ENCODE measurements around the gene HRAS.
"Not testable (repeated sequence)": the region's sequence is repeated elsewhere in the genome, so short reads cannot be mapped to it uniquely, and the experiment has no call there.

HRAS gene

GRCh38 chr11:535519-536454, at the start of gene HRAS:
HRAS (minus strand) TSS chr11:535576.
- peak; percentile 96 for DNase-seq

DNA sequence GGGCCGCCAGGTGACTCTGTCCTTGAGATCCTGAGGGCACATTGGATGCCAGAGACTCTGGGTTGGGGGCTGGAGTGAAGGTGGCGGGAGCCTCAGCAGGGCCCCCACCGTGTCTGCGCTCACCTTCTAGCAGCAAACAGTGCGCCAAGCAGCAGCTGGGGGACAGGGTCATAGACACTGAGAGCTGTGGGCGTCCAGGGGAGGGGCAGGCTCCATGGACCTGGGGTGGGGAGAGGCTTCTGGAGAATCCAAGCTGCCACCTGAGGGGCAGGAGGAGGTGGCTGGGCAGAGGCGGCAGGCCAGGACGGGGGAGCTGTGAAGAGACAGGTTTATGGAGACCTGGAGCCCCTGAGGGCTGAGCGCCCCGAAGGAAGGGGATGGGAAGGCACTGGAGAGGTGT, 48.9 kb upstream of the HRAS start:
- DNase-seq, result no peak

GRCh38 chr11:581752-582151, 46.4 kb upstream of the HRAS start:
- no peak for DNase-seq

DNA sequence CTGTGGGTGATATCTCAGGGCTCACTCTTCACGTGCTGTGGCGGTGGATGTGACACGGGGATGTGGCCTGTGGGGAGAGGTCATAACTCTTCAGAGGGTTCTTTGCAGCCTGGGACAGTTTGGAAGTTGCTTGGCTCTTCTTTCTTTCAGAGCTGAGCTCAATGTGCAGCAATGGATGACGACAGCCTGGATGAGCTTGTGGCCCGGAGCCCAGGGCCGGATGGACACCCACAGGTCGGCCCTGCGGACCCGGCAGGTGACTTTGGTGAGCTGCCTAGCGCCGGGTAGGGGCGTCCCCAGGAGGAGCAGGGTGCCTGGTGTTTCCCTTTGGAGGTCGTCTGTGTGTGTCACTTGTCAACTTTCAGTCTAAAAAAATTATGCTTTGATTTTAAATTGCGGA, 46.0 kb upstream of the HRAS start:
- no peak for DNase-seq

- no peak for DNase-seq
Measured at GRCh38 chr11:579830-580601, 44.6 kb upstream of the HRAS start.

DNA sequence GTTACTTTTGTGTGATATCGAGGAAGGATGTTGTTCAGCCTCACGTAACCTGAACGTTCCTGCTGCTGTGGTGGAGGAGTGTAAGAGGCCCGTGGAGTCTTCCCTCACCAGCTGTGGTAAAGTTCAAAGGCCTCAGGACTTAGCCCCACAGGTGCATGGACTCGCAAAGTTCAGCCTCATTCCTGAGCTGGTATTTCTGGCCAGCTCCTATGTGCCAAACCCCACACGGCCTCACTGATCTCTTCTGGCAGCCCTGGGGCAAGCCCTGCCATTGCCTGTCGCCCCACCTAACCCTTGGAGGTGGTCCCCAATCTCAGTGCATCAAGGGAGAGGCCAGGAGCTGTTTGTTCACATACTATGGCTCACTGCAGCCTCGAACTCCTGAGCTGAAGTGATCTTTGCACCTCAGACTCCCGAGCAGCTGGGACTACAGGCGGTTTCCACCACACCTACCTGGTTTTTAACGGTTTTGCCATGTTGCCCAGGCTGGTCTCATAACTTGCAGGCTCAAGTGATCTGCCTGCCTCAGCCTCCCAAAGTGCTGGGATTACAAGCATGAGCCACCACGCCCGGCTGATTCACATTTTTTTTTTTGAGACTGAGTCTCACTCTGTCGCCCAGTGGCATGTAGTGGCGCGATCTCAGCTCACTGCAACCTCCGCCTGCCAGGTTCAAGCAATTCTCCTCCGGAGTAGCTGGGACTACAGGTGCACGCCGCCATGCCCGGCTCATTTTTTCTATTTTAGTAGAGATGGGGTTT, 43.1 kb upstream of the HRAS start:
- DNase-seq, result no peak

GRCh38 chr11:577611-577894, 42.2 kb upstream of the HRAS start:
- no peak for DNase-seq

- DNase-seq, result no peak
Measured at GRCh38 chr11:576811-577610, 41.6 kb upstream of the HRAS start.

DNA sequence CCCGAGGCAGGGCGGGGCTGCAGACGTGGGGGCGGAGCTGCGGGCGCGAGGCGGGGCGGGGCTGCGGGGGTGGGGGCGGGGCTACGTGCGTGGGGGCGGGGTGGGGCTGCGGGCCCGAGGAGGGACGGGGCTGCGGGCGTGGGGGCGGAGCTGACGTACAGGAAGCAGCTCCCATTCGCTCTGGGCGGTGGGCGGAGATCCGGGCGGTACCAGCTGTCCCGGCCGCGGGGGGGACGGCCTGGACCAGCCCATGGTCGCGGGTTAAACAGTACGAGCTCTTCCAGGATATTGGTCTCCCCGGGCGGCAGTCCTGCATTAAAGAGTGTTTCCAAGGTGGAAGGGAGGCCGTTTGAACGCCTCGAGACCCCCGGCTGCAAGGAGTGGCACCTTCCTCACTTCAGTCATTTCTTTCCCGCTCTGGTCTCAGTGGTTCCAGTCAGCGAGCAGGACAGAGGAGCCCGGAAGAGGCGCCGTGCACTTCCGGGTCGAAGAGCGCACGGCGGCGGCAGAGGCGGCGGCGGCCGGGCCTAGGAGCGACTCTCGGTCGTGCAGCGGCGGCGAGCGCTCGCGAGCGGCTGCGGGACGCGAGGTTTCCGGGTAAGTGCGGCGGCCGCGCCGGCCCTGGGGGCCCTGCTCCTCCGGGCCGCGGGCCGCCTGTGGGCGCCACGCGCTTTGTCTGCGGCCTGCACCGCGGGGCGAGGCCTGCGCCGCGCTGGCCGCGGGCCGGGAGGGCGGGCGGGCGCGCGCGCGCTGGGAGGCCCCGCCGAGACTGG, 40.8 kb upstream of the HRAS start, which contains the start of gene PHRF1:
PHRF1 (plus strand) TSS at position 475 of the 773 bp plus-strand sequence. CDS start 5,043 bp downstream, outside the sequence.
- DNase-seq, result peak; percentile 96

GRCh38 chr11:575313-575995, 40.1 kb upstream of the HRAS start:
- DNase-seq, result no peak

- DNase-seq, result no peak
Measured at GRCh38 chr11:574632-575312, 39.4 kb upstream of the HRAS start.

- DNase-seq, result not testable (repeated sequence)
Measured at GRCh38 chr11:574031-574570, 38.7 kb upstream of the HRAS start.

GRCh38 chr11:573146-573759, 37.9 kb upstream of the HRAS start:
- DNase-seq, result no peak

- DNase-seq, result no peak
Measured at GRCh38 chr11:571802-572185, 36.4 kb upstream of the HRAS start.

DNA sequence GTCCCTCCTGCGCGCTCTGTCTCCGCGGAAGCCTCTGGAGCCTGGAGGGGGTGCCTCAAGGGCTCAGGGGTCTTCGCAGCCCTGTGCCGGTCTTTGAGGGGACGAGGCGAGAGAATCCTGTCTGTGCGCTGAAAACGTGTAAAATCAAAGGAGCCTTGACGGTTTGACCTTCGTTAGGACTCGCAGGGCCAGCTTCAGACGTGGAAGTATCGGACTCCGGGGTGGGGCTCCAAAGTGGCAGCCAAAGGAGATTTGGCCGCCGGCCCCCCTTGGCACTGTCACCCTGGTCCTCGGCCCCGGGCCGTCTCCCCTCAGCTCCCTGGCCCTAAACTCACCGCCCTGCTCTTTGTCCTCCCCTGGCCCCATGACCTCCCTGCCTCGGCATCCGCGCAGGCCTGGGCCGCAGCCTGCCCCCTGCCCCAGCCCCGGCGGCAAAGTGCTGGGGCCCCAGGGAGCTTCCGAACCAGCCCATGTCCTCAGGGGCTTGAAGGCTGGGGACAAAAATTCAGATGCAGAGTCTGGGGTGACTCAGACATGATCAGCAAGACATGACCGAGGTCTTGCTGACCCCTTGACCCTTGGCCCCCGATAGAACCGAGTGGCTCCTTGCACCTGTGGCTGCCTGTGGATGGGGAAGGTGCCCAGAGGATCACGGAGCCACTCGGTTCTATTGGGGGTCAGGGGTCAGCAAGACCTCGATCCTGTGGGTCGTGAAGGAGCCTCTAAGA, 33.9 kb upstream of the HRAS start:
- no peak for DNase-seq

DNA sequence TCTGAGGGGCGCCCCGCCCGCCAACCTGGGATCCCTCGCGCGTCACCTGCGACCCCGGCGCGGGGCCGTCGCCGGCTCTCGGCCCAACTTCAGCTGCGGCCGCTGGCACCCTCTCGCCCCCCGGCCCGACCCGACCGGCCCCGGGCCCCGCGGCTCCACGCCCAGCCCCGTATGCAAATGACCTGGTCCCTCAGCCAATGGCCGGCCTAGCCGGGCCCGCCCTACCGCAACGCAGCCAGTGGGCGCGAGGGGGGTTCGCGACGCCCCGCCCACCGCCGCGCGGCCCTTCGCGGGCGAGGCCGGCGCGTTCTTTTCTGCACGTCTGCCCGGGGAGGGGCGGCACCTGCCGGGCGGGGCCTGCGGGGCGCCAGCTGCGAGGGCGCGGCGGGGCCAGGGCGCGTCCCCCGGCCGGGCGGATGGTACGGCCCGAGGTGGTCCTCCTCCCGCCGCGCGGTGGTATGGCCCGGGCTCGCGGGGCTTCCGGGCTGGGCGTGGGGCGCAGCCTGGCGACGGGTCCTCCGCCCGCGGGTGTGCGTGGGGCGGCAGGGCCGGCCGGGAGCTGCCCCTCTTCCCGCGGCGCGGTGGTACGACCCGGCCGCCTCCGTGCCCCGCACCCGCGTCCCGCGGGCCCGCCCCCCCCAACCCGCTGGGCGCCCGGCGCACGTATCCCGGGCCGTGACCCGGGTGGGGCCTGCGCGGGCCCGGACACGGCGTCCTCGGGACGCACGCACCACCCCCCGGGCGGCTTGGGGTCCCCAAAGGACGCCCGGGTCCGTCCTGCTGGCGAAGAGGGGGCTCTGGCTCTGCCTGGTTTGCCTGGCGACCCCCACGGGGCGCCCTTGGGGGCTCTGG, 33.2 kb upstream of the HRAS start:
- DNase-seq, result peak; percentile 92

- DNase-seq, result no peak
Measured at GRCh38 chr11:567629-568292, 32.4 kb upstream of the HRAS start.
